Activated T-cell treated with anti-CD3 and anti-CD28 coated beads, Interleukin-2, amount 50 U/mL, for 72 hours (primary cell): ENCODE results near the gene ATP4A. TPM values are rescaled to one million over a fixed set of nuclear protein-coding genes. Genes with fewer than 3 reads are reported as not detected.

ENCODE experiments used
- ATAC-seq, 2 donors: fragments of 150-1000 bp; cut with Tn5 transposase; replicated peaks in 1 of 2; 2 replicates each; pipeline ENCODE4 v1.10.0; 2021; ENCODE audit warnings: moderate library complexity in 2 of 2, mild to moderate bottlenecking in 1 of 2
- DNase-seq, 2 donors: peaks; one replicate each; pipeline ENCODE4 v3.0.0; 2021 to 2022; ENCODE audit warnings: mixed read lengths in 1 of 2
- H3K27ac Mint-ChIP-seq: one replicate; pipeline ENCODE4 v1.8.0; 2022; ENCODE audit warnings: mild to moderate bottlenecking, moderate library complexity, mixed read lengths
- H3K27me3 Mint-ChIP-seq: one replicate; pipeline ENCODE4 v1.8.0; 2022; ENCODE audit warnings: low read depth, mixed read lengths
- H3K36me3 Mint-ChIP-seq, 2 donors: one replicate each; pipeline ENCODE4 v1.8.0; 2022; ENCODE audit warnings: mixed read lengths in 2 of 2, mild to moderate bottlenecking in 1 of 2; ENCODE audit not compliant: insufficient read depth in 2 of 2
- H3K4me1 Mint-ChIP-seq: one replicate; pipeline ENCODE4 v1.8.0; 2022; ENCODE audit warnings: low read depth, mixed read lengths
- H3K4me3 Mint-ChIP-seq, 2 donors: one replicate each; pipeline ENCODE4 v1.8.0; 2022; ENCODE audit warnings: mild to moderate bottlenecking in 2 of 2, mixed read lengths in 2 of 2, moderate library complexity in 2 of 2
- H3K9me3 Mint-ChIP-seq, 2 donors: one replicate each; pipeline ENCODE4 v1.8.0; 2022; ENCODE audit warnings: mixed read lengths in 2 of 2
- total RNA-seq, 2 donors: library from RNA; stranded (reverse); gene quantifications; one replicate each; pipeline ENCODE4 v1.2.3, GENCODE V29; 2022

ATP4A gene
- total RNA-seq, 2 donors from 2014 or later: not detected

GRCh38 chr19:35552534-35553384 is 10.7 kb downstream of the ATP4A start:
- Mint-ChIP-seq H3K4me3 (no peak overlapping the region), H3K4me1 (peaks cover 19% of the 10 kb centered on the region), H3K27me3 (peaks cover 9% of the 10 kb centered on the region), H3K36me3 (peaks cover 0 to 3% of the 10 kb centered on the region in 2 donors), H3K9me3 (no peaks in the 10 kb centered on the region), H3K27ac (no peak overlapping the region)
- ATAC-seq: no peak
- no peak for DNase-seq

DNA sequence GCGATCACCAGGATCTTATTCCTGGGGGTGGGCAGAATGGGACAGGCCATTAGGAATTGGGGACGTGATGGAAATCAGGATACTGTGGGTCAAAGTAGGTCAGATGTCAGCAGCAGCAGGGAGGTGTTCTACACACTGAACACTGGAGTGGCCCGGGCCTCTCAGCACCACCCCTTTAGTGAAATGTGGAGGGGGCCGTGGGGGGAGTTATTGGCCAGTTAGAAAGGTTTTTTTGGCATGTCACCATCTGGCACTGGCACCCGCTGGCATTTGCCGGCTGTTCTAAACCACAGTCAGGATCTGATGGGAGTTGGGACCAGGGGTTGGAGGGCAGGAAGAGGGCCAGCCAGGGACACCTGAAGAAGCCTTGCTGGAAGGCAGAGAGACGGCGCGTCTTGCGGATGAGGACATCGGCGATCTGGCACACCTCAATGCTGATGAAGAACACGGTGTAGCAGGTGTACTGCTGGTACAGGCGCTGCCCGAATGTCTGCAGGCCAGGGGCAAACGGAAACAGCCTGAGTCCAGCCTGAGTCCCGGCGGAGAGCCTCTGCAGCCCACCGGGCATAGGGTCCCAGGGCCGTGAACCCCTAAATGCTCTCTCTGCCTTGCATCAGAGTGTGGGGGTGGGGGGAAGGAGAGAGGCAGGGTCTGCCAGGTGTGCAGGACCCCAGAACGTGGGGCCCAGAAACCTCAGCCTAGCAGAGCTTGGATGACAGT is 12.2 kb downstream of the ATP4A start:
- no peaks in the 10 kb centered on the region for H3K9me3 Mint-ChIP-seq
- ATAC-seq (no peak), DNase-seq (no peak)
- H3K4me3 Mint-ChIP-seq: no peak overlapping the region
- H3K27me3 Mint-ChIP-seq: no peaks in the 10 kb centered on the region
- H3K36me3 Mint-ChIP-seq: peaks cover 2 to 5% of the 10 kb centered on the region in 2 donors
- H3K4me1 Mint-ChIP-seq: peaks cover 29% of the 10 kb centered on the region
- H3K27ac Mint-ChIP-seq: no peak overlapping the region

DNA sequence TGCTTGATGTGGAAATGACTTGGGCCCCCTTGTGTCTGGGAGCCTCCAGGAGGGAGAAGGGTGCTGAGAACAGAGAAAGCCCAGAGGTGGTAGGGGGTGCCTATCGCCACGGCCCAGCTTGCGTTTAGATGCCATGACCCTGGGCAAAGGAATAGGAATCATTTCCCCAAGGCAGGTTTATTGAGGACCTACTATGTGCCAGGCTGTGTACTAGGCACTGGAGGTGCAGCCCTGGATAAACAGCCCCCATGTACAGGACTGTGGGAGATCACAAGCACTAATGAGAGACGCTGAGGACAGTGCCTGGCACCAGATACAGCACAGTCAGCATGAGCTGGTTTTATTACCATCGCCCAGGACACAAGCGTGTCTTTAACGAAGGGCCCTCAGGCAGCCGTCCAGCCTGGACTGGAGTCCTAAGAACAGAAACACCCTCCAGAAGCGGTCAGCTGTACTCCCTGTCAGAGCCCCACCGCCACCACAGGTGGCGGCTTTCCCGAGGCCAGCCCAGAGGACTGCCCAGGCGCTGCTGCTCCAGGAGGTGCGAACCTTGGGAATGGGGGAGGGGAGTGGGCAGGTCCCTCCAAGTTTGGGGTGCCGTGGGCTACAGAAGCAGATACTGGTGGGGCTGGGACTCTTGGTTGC is 13.5 kb downstream of the ATP4A start:
- no peak overlapping the region for H3K4me3 Mint-ChIP-seq
- peaks cover 32% of the 10 kb centered on the region for H3K4me1 Mint-ChIP-seq
- ATAC-seq (no peak), DNase-seq (no peak)
- peaks cover 5 to 7% of the 10 kb centered on the region in 2 donors for H3K36me3 Mint-ChIP-seq
- no peaks in the 10 kb centered on the region for H3K9me3 Mint-ChIP-seq
- H3K27me3 Mint-ChIP-seq: no peaks in the 10 kb centered on the region
- H3K27ac Mint-ChIP-seq: no peak overlapping the region

GRCh38 chr19:35549174-35549788 is 14.2 kb downstream of the ATP4A start:
- Mint-ChIP-seq H3K36me3 (peaks cover 5 to 7% of the 10 kb centered on the region in 2 donors), H3K9me3 (no peaks in the 10 kb centered on the region)
- ATAC-seq: no peak

GRCh38 chr19:35546532-35546931 is 16.9 kb downstream of the ATP4A start:
- H3K36me3 Mint-ChIP-seq: peaks cover 5 to 7% of the 10 kb centered on the region in 2 donors
- H3K4me3 Mint-ChIP-seq: peak overlapping the region; percentile 96 to 98
- H3K27me3 Mint-ChIP-seq: no peaks in the 10 kb centered on the region
- peaks cover 42% of the 10 kb centered on the region for H3K4me1 Mint-ChIP-seq
- H3K27ac Mint-ChIP-seq: peak overlapping the region; percentile 64
- DNase-seq: no peak
- ATAC-seq: no peak
- H3K9me3 Mint-ChIP-seq: no peaks in the 10 kb centered on the region

More at GRCh38 chr19:35549174-35549788, 14.2 kb downstream of the ATP4A start:
- DNase-seq: peak; percentile 65 to 69
- Mint-ChIP-seq H3K4me1 (peaks cover 37% of the 10 kb centered on the region), H3K27me3 (no peaks in the 10 kb centered on the region), H3K4me3 (no peak overlapping the region), H3K27ac (no peak overlapping the region)

GRCh38 chr19:35545855-35546381 is 17.5 kb downstream of the ATP4A start:
- peaks cover 5 to 7% of the 10 kb centered on the region in 2 donors for H3K36me3 Mint-ChIP-seq
- H3K27ac Mint-ChIP-seq: peak overlapping the region; percentile 88
- peaks cover 42% of the 10 kb centered on the region for H3K4me1 Mint-ChIP-seq
- no peaks in the 10 kb centered on the region for H3K27me3 Mint-ChIP-seq
- H3K9me3 Mint-ChIP-seq: no peaks in the 10 kb centered on the region
- peak; percentile 84 to 89 for ATAC-seq
- H3K4me3 Mint-ChIP-seq: peak overlapping the region; percentile 96 to 98
- peak; percentile 77 to 78 for DNase-seq

DNA sequence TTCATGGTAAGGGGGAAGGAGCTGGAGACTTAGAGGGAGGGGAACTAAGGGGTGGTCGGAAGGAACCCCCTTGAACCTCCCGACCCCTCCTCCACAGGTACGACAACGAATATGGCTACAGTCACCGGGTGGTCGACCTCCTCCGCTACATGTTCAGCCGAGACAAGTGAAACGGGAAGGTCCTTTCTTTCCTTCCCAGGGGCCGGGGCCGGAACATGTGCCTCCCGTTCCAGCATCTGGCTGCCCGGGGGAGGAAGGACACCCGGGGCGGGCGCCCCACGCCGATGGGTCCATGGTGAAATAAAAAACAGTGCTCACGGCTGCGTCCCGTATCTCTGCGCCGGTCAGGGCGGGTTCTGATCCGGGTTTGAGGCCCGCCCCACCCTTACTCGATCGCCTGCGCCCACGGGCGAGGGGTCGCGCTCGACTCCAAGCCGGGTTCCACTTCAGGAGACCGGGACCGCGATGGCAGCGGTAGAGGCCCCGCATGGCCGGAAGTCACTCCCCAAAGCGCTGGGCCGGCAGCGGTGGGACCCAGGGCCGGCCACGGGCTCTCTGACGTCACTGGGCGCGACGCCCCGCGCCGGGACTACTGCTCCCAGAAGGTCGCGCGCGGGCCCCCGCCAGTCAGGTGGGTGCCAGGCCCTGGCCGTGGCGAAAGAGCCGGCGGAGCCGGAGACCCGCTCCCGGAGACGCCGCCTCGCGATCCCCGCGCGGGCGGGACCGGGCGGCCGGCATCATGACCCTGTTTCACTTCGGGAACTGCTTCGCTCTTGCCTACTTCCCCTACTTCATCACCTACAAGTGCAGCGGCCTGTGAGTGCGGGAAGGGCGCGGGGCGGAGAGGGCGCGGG is 18.2 kb downstream of the ATP4A start, which contains the start of gene TMEM147:
Gene TMEM147 (plus strand): TSS at position 626 of the 854 bp plus-strand sequence. CDS start 114 bp downstream, at position 740.
- Mint-ChIP-seq H3K36me3 (peaks cover 5 to 7% of the 10 kb centered on the region in 2 donors), H3K27me3 (no peaks in the 10 kb centered on the region), H3K4me3 (peak within 1 kb of the TSS; percentile 96 to 98), H3K27ac (peak within 1 kb of the TSS; percentile 88), H3K4me1 (peaks cover 44% of the 10 kb centered on the region), H3K9me3 (no peaks in the 10 kb centered on the region)
- DNase-seq (peak; percentile 85 to 93), ATAC-seq (peak; percentile 77 to 85)

- DNase-seq: no peak
- Mint-ChIP-seq H3K27ac (no peak overlapping the region), H3K36me3 (peaks cover 5 to 6% of the 10 kb centered on the region in 2 donors), H3K4me3 (peak overlapping the region; percentile 96 to 98), H3K4me1 (peaks cover 45% of the 10 kb centered on the region), H3K27me3 (no peaks in the 10 kb centered on the region), H3K9me3 (no peaks in the 10 kb centered on the region)
- ATAC-seq: no peak
Observed at GRCh38 chr19:35544110-35544802, 19.2 kb downstream of the ATP4A start.

- no peak for ATAC-seq
- Mint-ChIP-seq H3K27me3 (no peaks in the 10 kb centered on the region), H3K36me3 (peaks cover 4 to 5% of the 10 kb centered on the region in 2 donors), H3K4me3 (no peak overlapping the region), H3K27ac (no peak overlapping the region), H3K9me3 (no peaks in the 10 kb centered on the region), H3K4me1 (peaks cover 37% of the 10 kb centered on the region)
- no peak for DNase-seq
Observed at GRCh38 chr19:35543280-35544109, 20.0 kb downstream of the ATP4A start.

- no peaks in the 10 kb centered on the region for H3K27me3 Mint-ChIP-seq
- ATAC-seq (no peak), DNase-seq (no peak)
- H3K4me3 Mint-ChIP-seq: no peak overlapping the region
- no peaks in the 10 kb centered on the region for H3K9me3 Mint-ChIP-seq
- H3K4me1 Mint-ChIP-seq: peaks cover 28% of the 10 kb centered on the region
- H3K36me3 Mint-ChIP-seq: peaks cover 3 to 4% of the 10 kb centered on the region in 2 donors
- no peak overlapping the region for H3K27ac Mint-ChIP-seq
Observed at GRCh38 chr19:35542209-35542608, 21.2 kb downstream of the ATP4A start.
